NCI-H1930 (cell line): ENCODE measurements around the gene ZNF808.
"Not testable (repeated sequence)": the region's sequence is repeated elsewhere in the genome, so short reads cannot be mapped to it uniquely, and the experiment has no call there.

Source experiments
- DNase-seq, 2 experiments: peaks; one replicate each; lab custom pipeline; 2025; lab: John Stamatoyannopoulos, UW

Gene ZNF808

GRCh38 chr19:52593441-52593840 is 66.0 kb downstream of the ZNF808 start:
- not testable (repeated sequence) for DNase-seq

GRCh38 chr19:52599241-52599640 is 71.8 kb downstream of the ZNF808 start:
- no peak for DNase-seq

- DNase-seq: no peak
These were observed 73.2 kb downstream of the ZNF808 start for GRCh38 chr19:52600639-52601024.

- DNase-seq: peak; percentile 87 to 91
These were observed 73.8 kb downstream of the ZNF808 start for GRCh38 chr19:52601025-52601973.

GRCh38 chr19:52601974-52602366 is 74.5 kb downstream of the ZNF808 start:
- DNase-seq: not testable (repeated sequence)

- no peak for DNase-seq
These were observed 75.5 kb downstream of the ZNF808 start for GRCh38 chr19:52602941-52603340.

- DNase-seq: no peak
These were observed 76.2 kb downstream of the ZNF808 start for GRCh38 chr19:52603558-52604207.
